ENCODE data around the gene PSMC3. TPM values are rescaled to one million over a fixed set of nuclear protein-coding genes. Genes with fewer than 3 reads are reported as not detected.

PSMC3 gene
- total and polyA plus RNA-seq, 9 of the 15 experiments (the other 6 are each of a cell fraction or from before 2014, with no cell fraction given) = 44.3 to 324 (median 240) TPM

DNA sequence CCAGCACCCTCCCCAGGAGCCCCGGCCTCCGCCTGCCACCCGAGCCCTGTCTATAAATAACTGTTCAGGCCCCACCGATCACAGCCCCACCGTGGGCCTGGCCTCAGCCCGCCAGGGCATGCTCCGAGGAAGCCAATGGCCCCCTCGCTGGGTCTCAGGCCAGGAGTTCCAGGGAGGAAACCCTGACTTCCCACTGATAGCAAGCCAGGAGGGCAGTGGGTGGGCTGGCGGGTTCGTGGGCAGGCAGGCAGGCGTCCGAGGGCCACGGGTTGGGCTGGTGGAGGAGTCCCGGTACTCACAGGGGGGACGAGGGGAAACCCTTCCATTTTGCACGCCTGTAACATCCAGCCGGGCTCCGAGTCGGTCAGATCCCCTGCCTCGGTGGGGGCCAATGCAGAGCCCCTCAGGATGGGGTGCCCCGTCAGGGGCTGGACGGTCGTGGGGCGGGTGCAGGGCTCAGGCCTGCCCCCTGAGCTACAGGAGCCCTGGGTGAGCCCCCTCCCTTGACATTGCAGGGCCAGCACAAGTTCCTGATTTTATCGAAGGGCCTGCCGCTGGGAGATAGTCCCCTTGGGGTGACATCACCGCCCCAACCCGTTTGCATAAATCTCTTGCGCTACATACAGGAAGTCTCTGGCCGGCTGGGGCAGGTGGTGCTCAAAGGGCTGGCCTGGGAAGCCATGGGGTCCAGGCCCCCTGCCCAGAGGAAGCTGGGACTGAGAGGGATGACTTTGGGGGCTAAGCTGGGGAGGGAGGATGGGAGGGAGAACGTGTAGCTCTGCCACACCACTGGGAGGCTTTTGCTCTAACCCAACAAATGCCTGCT is 48.0 kb downstream of the PSMC3 start, which contains the start of gene SPI1 (continued):
- TF ChIP-seq ZNF518B (CRISPR knock-in tag; IDR thresholded peaks at IDR 0.05) (no peak), TAF15 (IDR thresholded peaks at IDR 0.05; ENCODE audit: low read depth, low read length) (no peak), SMARCA4 (IDR thresholded peaks at IDR 0.05) (peak; percentile 95), MBD1 (CRISPR knock-in tag; IDR thresholded peaks at IDR 0.05) (no peak), EP300 (IDR thresholded peaks at IDR 0.05; ENCODE audit: low read length) (peak; percentile 94)
